Smooth muscle cell (in vitro differentiated cells): Measurements from ENCODE around the gene MAPRE3. TPM values are rescaled to one million over a fixed set of nuclear protein-coding genes. Genes with fewer than 3 reads are reported as not detected.

Experiments
- DNase-seq: peaks from one replicate; lab custom pipeline; 2025; ENCODE audit not compliant: unreplicated experiment; lab: John Stamatoyannopoulos, UW
- H2AFZ ChIP-seq: fragments of 200-600 bp; sonication (generic); 2 replicates; pipeline ENCODE4 v1.6.0; 2016; ENCODE audit warnings: antibody characterized with exemption, low read depth, mild to moderate bottlenecking
- H3F3A ChIP-seq: fragments of 200-600 bp; sonication (generic); 2 replicates; pipeline ENCODE4 v1.6.0; 2017; ENCODE audit warnings: antibody characterized with exemption, low read depth
- H3K27ac ChIP-seq: fragments of 200-600 bp; sonication (generic); 2 replicates; pipeline ENCODE4 v1.5.1; 2016; ENCODE audit warnings: low read depth, mild to moderate bottlenecking
- H3K27me3 ChIP-seq: fragments of 200-600 bp; sonication (generic); 2 replicates; pipeline ENCODE4 v1.6.1; 2016; ENCODE audit warnings: low read depth, mild to moderate bottlenecking
- H3K36me3 ChIP-seq: fragments of 200-600 bp; sonication (generic); 2 replicates; pipeline ENCODE4 v1.5.1; 2016; ENCODE audit warnings: low read depth
- H3K4me1 ChIP-seq: fragments of 200-600 bp; sonication (generic); 2 replicates; pipeline ENCODE4 v1.5.1; 2016; ENCODE audit warnings: low read depth
- H3K4me2 ChIP-seq: fragments of 200-600 bp; sonication (generic); 2 replicates; pipeline ENCODE4 v1.6.0; 2016; ENCODE audit warnings: mild to moderate bottlenecking
- H3K4me3 ChIP-seq: fragments of 200-600 bp; sonication (generic); 2 replicates; pipeline ENCODE4 v1.5.1; 2016; ENCODE audit warnings: mild to moderate bottlenecking
- H3K79me2 ChIP-seq: fragments of 200-600 bp; sonication (generic); 2 replicates; pipeline ENCODE4 v1.6.0; 2016; ENCODE audit warnings: low read depth, mild to moderate bottlenecking
- H3K9ac ChIP-seq: fragments of 200-600 bp; sonication (generic); 2 replicates; pipeline ENCODE4 v1.6.0; 2016; ENCODE audit warnings: low read depth
- H3K9me3 ChIP-seq: fragments of 200-600 bp; sonication (generic); replicated peaks from 2 replicates; pipeline ENCODE4 v1.5.1; 2016; ENCODE audit warnings: low read depth
- H4K20me1 ChIP-seq: fragments of 200-600 bp; sonication (generic); 2 replicates; pipeline ENCODE4 v1.6.0; 2016; ENCODE audit warnings: low read depth
- WGBS: methylation state at CpG from one replicate; pipeline ENCODE4 v1.1.7; 2016; ENCODE audit warnings: low lambda C conversion rate; 5-methylcytosine and 5-hydroxymethylcytosine counted together
- polyA plus RNA-seq: library from polyadenylated mRNA; unstranded; fragments of >200 nt; fragmentation: Nextera tagmentation; extraction: Ambion mirVana; gene quantifications from 2 replicates; pipeline ENCODE4 v1.2.1, GENCODE V29; 2016
- total RNA-seq: library from RNA; depleted of rRNA; stranded (reverse); fragments of >200 nt; gene quantifications from 2 replicates; pipeline ENCODE4 v1.2.3, GENCODE V29; 2014
- TF ChIP-seq, protein P1 (sequence below): fragments of 200-600 bp; sonication (generic); IDR thresholded peaks from 2 replicates; pipeline ENCODE4 v1.5.1; 2017; ENCODE audit warnings: borderline replicate concordance, mild to moderate bottlenecking, antibody characterized with exemption; ENCODE audit not compliant: insufficient read depth, poor library complexity, severe bottlenecking

The MAPRE3 gene
- total and polyA plus RNA-seq, 2 experiments from 2014 or later: 12.5 to 30.5 TPM

DNA sequence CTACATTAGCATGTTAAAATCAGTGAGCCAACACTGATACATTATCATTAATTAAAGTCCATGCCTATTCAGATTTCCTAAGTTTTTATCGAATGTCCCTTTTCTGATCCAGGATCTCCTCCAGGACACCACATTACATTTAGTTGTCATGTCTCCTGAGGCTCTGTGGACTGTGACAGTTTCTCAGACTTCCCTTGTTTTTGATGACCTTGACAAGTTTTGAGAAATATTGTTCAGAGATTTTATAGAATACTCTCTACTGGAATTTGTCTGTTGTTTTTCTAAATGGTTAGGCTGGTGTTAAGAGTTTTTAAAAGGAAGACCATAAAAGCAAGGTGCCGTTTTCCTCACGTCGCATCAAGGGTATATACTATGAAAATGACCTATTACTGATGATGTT, 16.3 kb upstream of the MAPRE3 start:
- H3K9me3 ChIP-seq: no peaks in the 10 kb centered on the region
- no peak overlapping the region for H2AFZ ChIP-seq
- H3K9ac ChIP-seq: no peak overlapping the region
- no peaks in the 10 kb centered on the region for H3K79me2 ChIP-seq
- no peaks in the 10 kb centered on the region for H3K36me3 ChIP-seq
- H4K20me1 ChIP-seq: no peaks in the 10 kb centered on the region
- H3K27me3 ChIP-seq: peaks cover 14% of the 10 kb centered on the region
- H3K27ac ChIP-seq: no peak overlapping the region
- WGBS: 97% methylated on average over 4 of the region's 4 CpGs
- no peak overlapping the region for H3K4me3 ChIP-seq
- DNase-seq: no peak
- H3K4me1 ChIP-seq: no peaks in the 10 kb centered on the region
- TF ChIP-seq, protein P1, sequence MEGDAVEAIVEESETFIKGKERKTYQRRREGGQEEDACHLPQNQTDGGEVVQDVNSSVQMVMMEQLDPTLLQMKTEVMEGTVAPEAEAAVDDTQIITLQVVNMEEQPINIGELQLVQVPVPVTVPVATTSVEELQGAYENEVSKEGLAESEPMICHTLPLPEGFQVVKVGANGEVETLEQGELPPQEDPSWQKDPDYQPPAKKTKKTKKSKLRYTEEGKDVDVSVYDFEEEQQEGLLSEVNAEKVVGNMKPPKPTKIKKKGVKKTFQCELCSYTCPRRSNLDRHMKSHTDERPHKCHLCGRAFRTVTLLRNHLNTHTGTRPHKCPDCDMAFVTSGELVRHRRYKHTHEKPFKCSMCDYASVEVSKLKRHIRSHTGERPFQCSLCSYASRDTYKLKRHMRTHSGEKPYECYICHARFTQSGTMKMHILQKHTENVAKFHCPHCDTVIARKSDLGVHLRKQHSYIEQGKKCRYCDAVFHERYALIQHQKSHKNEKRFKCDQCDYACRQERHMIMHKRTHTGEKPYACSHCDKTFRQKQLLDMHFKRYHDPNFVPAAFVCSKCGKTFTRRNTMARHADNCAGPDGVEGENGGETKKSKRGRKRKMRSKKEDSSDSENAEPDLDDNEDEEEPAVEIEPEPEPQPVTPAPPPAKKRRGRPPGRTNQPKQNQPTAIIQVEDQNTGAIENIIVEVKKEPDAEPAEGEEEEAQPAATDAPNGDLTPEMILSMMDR: no peak
- no peaks in the 10 kb centered on the region for H3F3A ChIP-seq
- no peak overlapping the region for H3K4me2 ChIP-seq

DNA sequence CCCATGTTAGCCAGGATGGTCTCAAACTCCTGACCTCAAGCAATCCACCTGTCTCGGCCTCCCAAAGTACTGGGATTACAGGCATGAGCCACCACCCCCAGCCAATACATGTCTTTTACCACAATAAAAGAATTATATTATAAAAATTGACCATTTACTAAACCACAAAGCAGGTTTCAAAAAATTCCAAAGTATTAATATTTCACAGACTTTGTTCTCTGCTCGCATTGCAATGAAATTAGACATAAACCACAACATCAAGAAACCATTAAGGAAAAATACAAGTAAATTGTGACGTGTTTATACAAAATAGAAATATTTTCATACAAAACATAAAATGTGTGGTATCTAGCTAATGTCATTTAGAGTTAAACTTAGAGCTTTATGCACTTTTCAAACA, 13.4 kb upstream of the MAPRE3 start:
- Histone ChIP-seq H3K4me3 (no peak overlapping the region), H3K36me3 (no peaks in the 10 kb centered on the region), H3K4me2 (no peak overlapping the region), H2AFZ (no peak overlapping the region), H3K4me1 (no peaks in the 10 kb centered on the region), H4K20me1 (no peaks in the 10 kb centered on the region), H3K9ac (no peak overlapping the region), H3K79me2 (no peaks in the 10 kb centered on the region), H3F3A (no peaks in the 10 kb centered on the region), H3K9me3 (no peaks in the 10 kb centered on the region), H3K27ac (no peak overlapping the region), H3K27me3 (peaks cover 26% of the 10 kb centered on the region)
- 91% methylated on average over 3 of the region's 3 CpGs for WGBS
- TF ChIP-seq, protein P1: no peak
- no peak for DNase-seq

DNA sequence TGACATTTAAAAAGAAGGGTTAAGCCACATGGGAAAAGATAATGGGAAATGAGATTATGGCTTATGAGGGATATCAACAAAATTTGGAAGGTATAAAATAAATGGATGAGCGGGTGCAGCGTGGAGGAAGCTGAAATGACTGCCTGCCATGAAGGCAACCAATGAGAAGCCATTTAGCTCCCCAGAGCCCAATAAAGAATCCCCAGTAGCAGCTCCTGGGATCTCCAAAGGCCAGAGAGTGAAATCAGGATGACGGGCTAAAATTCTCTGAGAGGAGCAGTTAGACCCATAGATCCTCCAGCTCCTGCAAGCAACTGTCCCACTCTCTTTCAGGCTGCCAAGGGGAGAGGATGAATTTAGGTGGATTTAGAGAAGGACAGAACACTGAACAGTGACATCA, 12.9 kb upstream of the MAPRE3 start:
- WGBS: 84% methylated on average over 3 of the region's 3 CpGs
- peaks cover 26% of the 10 kb centered on the region for H3K27me3 ChIP-seq
- H3K9me3 ChIP-seq: no peaks in the 10 kb centered on the region
- no peaks in the 10 kb centered on the region for H3K4me1 ChIP-seq
- H3K27ac ChIP-seq: no peak overlapping the region
- no peaks in the 10 kb centered on the region for H3K79me2 ChIP-seq
- TF ChIP-seq, protein P1: no peak
- no peak overlapping the region for H3K9ac ChIP-seq
- no peak overlapping the region for H3K4me2 ChIP-seq
- DNase-seq: no peak
- H2AFZ ChIP-seq: no peak overlapping the region
- H4K20me1 ChIP-seq: no peaks in the 10 kb centered on the region
- H3K36me3 ChIP-seq: no peaks in the 10 kb centered on the region
- H3K4me3 ChIP-seq: no peak overlapping the region
- no peaks in the 10 kb centered on the region for H3F3A ChIP-seq

DNA sequence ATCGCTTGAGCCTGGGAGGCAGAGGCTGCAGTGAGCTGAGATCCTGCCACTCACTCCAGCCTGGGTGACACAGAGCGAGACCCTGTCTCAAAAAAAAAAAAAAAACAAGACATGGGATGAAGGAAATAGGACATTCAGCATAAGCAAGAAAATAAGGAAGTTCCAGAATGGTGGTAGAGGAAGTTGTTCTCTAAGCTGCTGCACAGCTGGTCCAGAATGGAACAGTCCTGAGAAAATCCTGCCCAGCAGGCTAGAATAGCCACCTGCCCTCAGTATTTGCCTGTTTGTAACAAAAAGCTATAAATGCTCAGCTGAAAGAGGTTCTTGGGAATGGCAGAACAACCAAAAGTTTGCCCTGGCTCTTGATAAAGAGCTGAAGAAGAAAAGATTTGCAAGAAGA, 11.1 kb upstream of the MAPRE3 start:
- Histone ChIP-seq H3F3A (no peaks in the 10 kb centered on the region), H2AFZ (no peak overlapping the region), H3K9ac (no peak overlapping the region), H3K36me3 (no peaks in the 10 kb centered on the region), H3K79me2 (no peaks in the 10 kb centered on the region), H3K9me3 (no peaks in the 10 kb centered on the region), H3K4me1 (no peaks in the 10 kb centered on the region), H4K20me1 (no peaks in the 10 kb centered on the region), H3K4me2 (no peak overlapping the region), H3K27me3 (peaks cover 22% of the 10 kb centered on the region), H3K4me3 (no peak overlapping the region), H3K27ac (no peak overlapping the region)
- WGBS: 95% methylated on average over 2 of the region's 2 CpGs
- TF ChIP-seq, protein P1: no peak
- no peak for DNase-seq
